Activated T-cell treated with anti-CD3 and anti-CD28 coated beads, Interleukin-2, amount 50 U/mL, for 1 hour (primary cell): ENCODE data around the gene INO80B.

Experiments used
- DNase-seq: peaks from one replicate; pipeline ENCODE4 v3.0.0-alpha.2; 2020

Gene INO80B

GRCh38 chr2:74503506-74504475, 48.9 kb downstream of the INO80B start:
- no peak for DNase-seq

- no peak for DNase-seq
Measured at GRCh38 chr2:74504591-74504990, 49.7 kb downstream of the INO80B start.

DNA sequence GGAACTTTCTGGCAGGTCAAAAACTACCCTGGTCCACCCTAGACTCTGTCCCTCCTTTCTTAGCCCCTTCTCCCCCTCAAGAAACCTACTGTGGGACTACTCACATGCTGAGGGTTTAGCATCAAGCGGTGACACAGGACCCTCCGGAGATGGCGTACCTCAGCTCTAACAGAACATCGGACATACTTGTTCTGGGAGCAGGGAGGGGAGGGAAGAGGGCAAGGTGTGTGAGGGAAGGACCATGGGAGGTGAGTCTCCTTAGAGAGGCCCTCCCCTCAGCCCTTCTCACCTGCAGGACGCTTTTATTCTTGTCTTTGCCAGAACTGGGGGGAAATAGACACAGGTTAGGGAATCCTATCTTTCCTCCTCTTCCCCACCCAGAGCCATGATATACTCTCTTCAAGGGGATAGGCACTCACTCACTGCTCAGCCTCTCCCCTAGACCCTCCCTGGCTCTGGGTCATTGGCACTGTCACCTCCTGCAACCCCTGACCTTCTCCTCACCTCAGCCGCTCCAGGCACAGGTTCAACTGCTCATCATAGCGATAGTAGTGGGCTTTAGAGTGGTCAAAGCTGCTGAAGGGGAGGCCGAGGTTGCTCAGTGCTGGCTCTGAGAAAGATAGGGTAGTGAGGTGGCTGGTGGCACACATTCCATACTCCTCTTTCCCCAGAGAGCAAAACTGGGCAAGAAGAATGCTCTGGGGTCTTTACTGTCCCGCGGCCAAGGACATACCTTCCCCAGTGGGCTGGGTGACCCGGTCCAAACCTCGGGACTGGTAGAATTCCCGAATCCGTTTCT, 50.8 kb downstream of the INO80B start:
- no peak for DNase-seq

DNA sequence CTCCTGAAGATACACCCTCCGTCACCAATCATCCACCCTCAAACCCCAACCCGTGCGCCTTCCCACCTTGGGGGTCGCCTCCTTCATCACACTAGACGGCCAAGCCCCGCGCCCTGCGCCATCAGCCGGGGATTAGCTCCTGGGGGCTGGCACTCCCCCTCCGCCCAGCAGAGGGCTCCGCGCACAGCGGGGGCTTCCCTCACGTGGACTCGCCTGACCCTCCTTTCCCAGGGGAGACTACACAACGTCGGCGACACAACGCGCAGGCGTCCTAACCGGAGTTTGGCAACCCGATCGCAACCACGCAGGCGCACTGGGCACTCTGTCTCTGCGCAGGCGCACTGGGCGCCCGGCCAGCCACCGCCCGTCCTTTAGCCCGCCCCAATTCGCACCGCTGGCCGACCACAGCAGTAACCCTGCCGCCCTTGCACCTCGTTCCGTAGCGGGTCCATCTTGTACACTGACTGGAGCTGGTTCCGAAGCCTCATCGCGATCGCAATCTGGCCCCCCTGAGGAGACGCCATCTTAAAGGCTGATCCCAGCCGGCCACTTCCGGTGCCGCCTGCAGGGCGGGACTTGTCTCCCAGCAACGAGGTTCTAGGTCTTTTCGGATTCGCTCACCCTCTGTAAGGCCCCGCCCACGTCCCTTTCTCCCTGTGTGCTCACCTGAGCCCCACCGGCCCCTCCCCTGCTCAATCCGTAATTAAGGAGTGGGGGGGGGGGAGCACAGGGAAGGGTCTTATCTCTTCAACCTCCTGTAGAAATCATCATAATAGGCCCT, 52.4 kb downstream of the INO80B start, which contains the start of gene PCGF1:
Gene PCGF1, minus strand, starts transcription at position 551 of the 781 bp plus-strand sequence. Its CDS starts 27 bp downstream, at position 524.
- peak; percentile 99 for DNase-seq
